ENCODE data around the gene CEP41. TPM values are rescaled to one million over a fixed set of nuclear protein-coding genes. Genes with fewer than 3 reads are reported as not detected.
A peak's percentile ranks its signal among the peaks of the same experiment; 100 is the strongest.

The CEP41 gene
- total and polyA plus RNA-seq, 2 donors from 2014 or later = 8.1 to 12.7 TPM

- no peak overlapping the region for H3K4me3 ChIP-seq (ENCODE audit: low read length in 3 of 3)
- H3K27ac ChIP-seq (ENCODE audit: low read depth in 2 of 2, low read length in 2 of 2) = no peak overlapping the region
- no peaks in the 10 kb centered on the region for H3K27me3 ChIP-seq (ENCODE audit: control insufficient read depth, insufficient read depth, low read length)
- TF ChIP-seq, protein P1, sequence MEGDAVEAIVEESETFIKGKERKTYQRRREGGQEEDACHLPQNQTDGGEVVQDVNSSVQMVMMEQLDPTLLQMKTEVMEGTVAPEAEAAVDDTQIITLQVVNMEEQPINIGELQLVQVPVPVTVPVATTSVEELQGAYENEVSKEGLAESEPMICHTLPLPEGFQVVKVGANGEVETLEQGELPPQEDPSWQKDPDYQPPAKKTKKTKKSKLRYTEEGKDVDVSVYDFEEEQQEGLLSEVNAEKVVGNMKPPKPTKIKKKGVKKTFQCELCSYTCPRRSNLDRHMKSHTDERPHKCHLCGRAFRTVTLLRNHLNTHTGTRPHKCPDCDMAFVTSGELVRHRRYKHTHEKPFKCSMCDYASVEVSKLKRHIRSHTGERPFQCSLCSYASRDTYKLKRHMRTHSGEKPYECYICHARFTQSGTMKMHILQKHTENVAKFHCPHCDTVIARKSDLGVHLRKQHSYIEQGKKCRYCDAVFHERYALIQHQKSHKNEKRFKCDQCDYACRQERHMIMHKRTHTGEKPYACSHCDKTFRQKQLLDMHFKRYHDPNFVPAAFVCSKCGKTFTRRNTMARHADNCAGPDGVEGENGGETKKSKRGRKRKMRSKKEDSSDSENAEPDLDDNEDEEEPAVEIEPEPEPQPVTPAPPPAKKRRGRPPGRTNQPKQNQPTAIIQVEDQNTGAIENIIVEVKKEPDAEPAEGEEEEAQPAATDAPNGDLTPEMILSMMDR (IDR thresholded peaks at IDR 0.05; ENCODE audit: borderline replicate concordance, extremely low read depth, insufficient read depth) = no peak
- H3K9me3 ChIP-seq (ENCODE audit: control insufficient read depth in 2 of 3, insufficient read depth in 1 of 3, low read length in 3 of 3) = no peaks in the 10 kb centered on the region
- FAIRE-seq (no peak), DNase-seq (no peak)
- peaks cover 0 to 4% (median 0%) of the 10 kb centered on the region in 3 donors for H3K36me3 ChIP-seq (ENCODE audit: control insufficient read depth in 2 of 3, insufficient read depth in 3 of 3, low read length in 3 of 3)
- no peak overlapping the region for H3K9ac ChIP-seq (ENCODE audit: low read length in 3 of 3)
- intact Hi-C loops (cut with DNase I) = no loop called here
- peaks cover under 1 to 4% (median 3%) of the 10 kb centered on the region in 3 donors for H3K4me1 ChIP-seq (ENCODE audit: control insufficient read depth in 2 of 3, insufficient read depth in 2 of 3, low read depth in 1 of 3, low read length in 3 of 3)
Observed at GRCh38 chr7:130401101-130401500, 39.7 kb downstream of the CEP41 start.

GRCh38 chr7:130400120-130400572, 40.7 kb downstream of the CEP41 start:
- Histone ChIP-seq H3K36me3 (ENCODE audit: control insufficient read depth in 2 of 3, insufficient read depth in 3 of 3, low read length in 3 of 3) (peaks cover 0 to 4% (median 0%) of the 10 kb centered on the region in 3 donors), H3K27ac (ENCODE audit: low read depth in 2 of 2, low read length in 2 of 2) (no peak overlapping the region), H3K4me3 (ENCODE audit: low read length in 3 of 3) (no peak overlapping the region), H3K9ac (ENCODE audit: low read length in 3 of 3) (no peak overlapping the region), H3K4me1 (ENCODE audit: control insufficient read depth in 2 of 3, insufficient read depth in 2 of 3, low read depth in 1 of 3, low read length in 3 of 3) (peaks cover 2 to 4% (median 3%) of the 10 kb centered on the region in 3 donors), H3K27me3 (ENCODE audit: control insufficient read depth, insufficient read depth, low read length) (no peaks in the 10 kb centered on the region), H3K9me3 (ENCODE audit: control insufficient read depth in 2 of 3, insufficient read depth in 1 of 3, low read length in 3 of 3) (no peaks in the 10 kb centered on the region)
- TF ChIP-seq, protein P1 (IDR thresholded peaks at IDR 0.05; ENCODE audit: borderline replicate concordance, extremely low read depth, insufficient read depth) = no peak
- intact Hi-C loops (cut with DNase I) = no loop called here
- FAIRE-seq (no peak), DNase-seq (no peak)

DNA sequence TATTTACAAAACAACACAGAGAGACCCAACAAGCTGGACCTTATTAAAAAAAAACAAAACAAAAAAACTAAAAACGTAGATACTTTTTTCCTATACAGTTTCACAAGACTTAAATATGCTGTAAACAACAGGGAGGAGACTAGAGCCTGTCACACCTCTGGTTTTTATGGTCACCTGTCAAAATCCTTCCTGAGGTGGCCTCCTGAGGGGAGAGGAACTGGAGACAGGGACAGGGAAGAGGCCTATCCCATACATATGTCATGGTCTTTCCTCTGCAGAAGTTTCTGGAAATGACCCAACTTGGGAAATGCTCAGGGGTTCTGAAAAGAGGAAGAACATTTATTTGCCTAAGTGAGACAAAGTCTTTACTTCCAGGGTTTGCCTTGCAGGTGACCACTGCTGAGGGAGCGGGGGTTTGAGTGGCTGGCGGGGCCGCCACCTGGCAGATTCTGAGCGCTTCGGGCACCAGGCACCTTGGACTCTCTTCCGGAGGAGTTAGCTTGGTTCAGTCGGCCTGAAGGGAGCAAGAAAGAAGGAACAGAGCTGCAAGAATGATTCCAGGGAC, 42.2 kb downstream of the CEP41 start:
- Histone ChIP-seq H3K36me3 (ENCODE audit: control insufficient read depth in 2 of 3, insufficient read depth in 3 of 3, low read length in 3 of 3) (peaks cover 0 to 4% (median 0%) of the 10 kb centered on the region in 3 donors), H3K4me3 (ENCODE audit: low read length in 3 of 3) (no peak overlapping the region), H3K27ac (ENCODE audit: low read depth in 2 of 2, low read length in 2 of 2) (no peak overlapping the region), H3K9ac (ENCODE audit: low read length in 3 of 3) (no peak overlapping the region), H3K4me1 (ENCODE audit: control insufficient read depth in 2 of 3, insufficient read depth in 2 of 3, low read depth in 1 of 3, low read length in 3 of 3) (peaks cover 2 to 7% (median 4%) of the 10 kb centered on the region in 3 donors), H3K9me3 (ENCODE audit: control insufficient read depth in 2 of 3, insufficient read depth in 1 of 3, low read length in 3 of 3) (no peaks in the 10 kb centered on the region), H3K27me3 (ENCODE audit: control insufficient read depth, insufficient read depth, low read length) (no peaks in the 10 kb centered on the region)
- TF ChIP-seq, protein P1 (IDR thresholded peaks at IDR 0.05; ENCODE audit: borderline replicate concordance, extremely low read depth, insufficient read depth) = no peak
- FAIRE-seq (no peak), DNase-seq (peak in 3 of 5 donors; percentile 54 to 66 (median 55))
- intact Hi-C loops (cut with DNase I) = no loop called here

- Histone ChIP-seq H3K36me3 (ENCODE audit: control insufficient read depth in 2 of 3, insufficient read depth in 3 of 3, low read length in 3 of 3) (peaks cover 0 to 2% (median 0%) of the 10 kb centered on the region in 3 donors), H3K27ac (ENCODE audit: low read depth in 2 of 2, low read length in 2 of 2) (no peak overlapping the region), H3K9me3 (ENCODE audit: control insufficient read depth in 2 of 3, insufficient read depth in 1 of 3, low read length in 3 of 3) (no peaks in the 10 kb centered on the region), H3K4me3 (ENCODE audit: low read length in 3 of 3) (no peak overlapping the region), H3K4me1 (ENCODE audit: control insufficient read depth in 2 of 3, insufficient read depth in 2 of 3, low read depth in 1 of 3, low read length in 3 of 3) (peaks cover 2 to 7% (median 4%) of the 10 kb centered on the region in 3 donors), H3K9ac (ENCODE audit: low read length in 3 of 3) (no peak overlapping the region), H3K27me3 (ENCODE audit: control insufficient read depth, insufficient read depth, low read length) (no peaks in the 10 kb centered on the region)
- TF ChIP-seq, protein P1 (IDR thresholded peaks at IDR 0.05; ENCODE audit: borderline replicate concordance, extremely low read depth, insufficient read depth) = no peak
- intact Hi-C loops (cut with DNase I) = no loop called here
- FAIRE-seq (no peak), DNase-seq (peak in 1 of 5 donors; percentile 34)
Observed at GRCh38 chr7:130397758-130398073, 43.1 kb downstream of the CEP41 start.

Measured in kidney (tissue), 14 donors.